ENCODE measurements around the gene TENM3. TPM values are rescaled to one million over a fixed set of nuclear protein-coding genes. Genes with fewer than 3 reads are reported as not detected.

Gene TENM3
- total and polyA plus RNA-seq, 7 experiments from 2014 or later = not detected

GRCh38 chr4:182738283-182739047 is 495.3 kb downstream of the TENM3 start:
- CTCF ChIA-PET = no interaction called here
- intact Hi-C loops (cut with micrococcal nuclease) = loop anchor here in 1 of 2 donors (10.0 kb wide), 1 partner anchor 56 kb away; no protein-coding TSS in a partner anchor
- H3K36me3 ChIP-seq (ENCODE audit: control insufficient read depth in 2 of 3, insufficient read depth in 3 of 3, low read length in 3 of 3) = no peaks in the 10 kb centered on the region
- Mint-ChIP-seq H3K4me3 (no peak overlapping the region), H3K27me3 (peaks cover 0 to 21% (median 8%) of the 10 kb centered on the region in 5 donors), H3K9me3 (no peaks in the 10 kb centered on the region), H3K27ac (no peak overlapping the region), H3K36me3 (no peaks in the 10 kb centered on the region), H3K4me1 (no peaks in the 10 kb centered on the region)
- no peaks in the 10 kb centered on the region for H3K27me3 ChIP-seq (ENCODE audit: control insufficient read depth in 2 of 2, insufficient read depth in 2 of 2, low read length in 2 of 2)
- no peak for DNase-seq
- no peak for ATAC-seq
- no peaks in the 10 kb centered on the region for H3K4me1 ChIP-seq (ENCODE audit: control insufficient read depth in 2 of 2, insufficient read depth in 2 of 2, low read length in 2 of 2)
- H3K27ac ChIP-seq (ENCODE audit: low read depth, low read length) = no peak overlapping the region
- no peak overlapping the region for H3K4me3 ChIP-seq (ENCODE audit: low read length)
- POLR2A ChIA-PET = no interaction called here
- no peaks in the 10 kb centered on the region for H3K9me3 ChIP-seq (ENCODE audit: control insufficient read depth in 2 of 3, low read length in 3 of 3)

- Histone ChIP-seq H3K4me3 (ENCODE audit: low read length) (no peak overlapping the region), H3K4me1 (ENCODE audit: control insufficient read depth in 2 of 2, insufficient read depth in 2 of 2, low read length in 2 of 2) (no peaks in the 10 kb centered on the region), H3K36me3 (ENCODE audit: control insufficient read depth in 2 of 3, insufficient read depth in 3 of 3, low read length in 3 of 3) (no peaks in the 10 kb centered on the region), H3K27ac (ENCODE audit: low read depth, low read length) (no peak overlapping the region), H3K27me3 (ENCODE audit: control insufficient read depth in 2 of 2, insufficient read depth in 2 of 2, low read length in 2 of 2) (no peaks in the 10 kb centered on the region), H3K9me3 (ENCODE audit: control insufficient read depth in 2 of 3, low read length in 3 of 3) (no peaks in the 10 kb centered on the region)
- ChIA-PET CTCF (no interaction called here), POLR2A (no interaction called here)
- no peak for ATAC-seq
- intact Hi-C loops (cut with micrococcal nuclease) = no loop called here
- H3K4me1 Mint-ChIP-seq = no peaks in the 10 kb centered on the region
- DNase-seq = no peak
- no peak overlapping the region for H3K27ac Mint-ChIP-seq
- H3K9me3 Mint-ChIP-seq = no peaks in the 10 kb centered on the region
- no peaks in the 10 kb centered on the region for H3K36me3 Mint-ChIP-seq
- H3K4me3 Mint-ChIP-seq = no peak overlapping the region
- H3K27me3 Mint-ChIP-seq = peaks cover 0 to 22% (median 7%) of the 10 kb centered on the region in 5 donors
These were observed 497.1 kb downstream of the TENM3 start for GRCh38 chr4:182740256-182740655.

- POLR2A ChIA-PET = no interaction called here
These were observed 497.9 kb downstream of the TENM3 start for GRCh38 chr4:182741054-182741453.

GRCh38 chr4:182741914-182742313 is 498.7 kb downstream of the TENM3 start:
- Mint-ChIP-seq H3K4me3 (no peak overlapping the region), H3K36me3 (no peaks in the 10 kb centered on the region), H3K27ac (no peak overlapping the region), H3K9me3 (peaks cover 0 to 3% (median 0%) of the 10 kb centered on the region in 11 donors), H3K4me1 (no peaks in the 10 kb centered on the region), H3K27me3 (peaks cover 0 to 29% (median 12%) of the 10 kb centered on the region in 5 donors)
- intact Hi-C loops (cut with micrococcal nuclease) = no loop called here
- Histone ChIP-seq H3K27ac (ENCODE audit: low read depth, low read length) (no peak overlapping the region), H3K9me3 (ENCODE audit: control insufficient read depth in 2 of 3, low read length in 3 of 3) (no peaks in the 10 kb centered on the region), H3K27me3 (ENCODE audit: control insufficient read depth in 2 of 2, insufficient read depth in 2 of 2, low read length in 2 of 2) (no peaks in the 10 kb centered on the region), H3K4me3 (ENCODE audit: low read length) (no peak overlapping the region), H3K4me1 (ENCODE audit: control insufficient read depth in 2 of 2, insufficient read depth in 2 of 2, low read length in 2 of 2) (no peaks in the 10 kb centered on the region), H3K36me3 (ENCODE audit: control insufficient read depth in 2 of 3, insufficient read depth in 3 of 3, low read length in 3 of 3) (no peaks in the 10 kb centered on the region)
- CTCF ChIA-PET = no interaction called here
- DNase-seq = no peak
- no peak for ATAC-seq
- POLR2A ChIA-PET = no interaction called here

More at GRCh38 chr4:182741054-182741453, 497.9 kb downstream of the TENM3 start:
- CTCF ChIA-PET = no interaction called here
- H3K9me3 Mint-ChIP-seq = peaks cover 0 to under 1% (median 0%) of the 10 kb centered on the region in 11 donors
- H3K4me3 Mint-ChIP-seq = no peak overlapping the region
- H3K27ac ChIP-seq (ENCODE audit: low read depth, low read length) = no peak overlapping the region
- no peaks in the 10 kb centered on the region for H3K4me1 Mint-ChIP-seq
- no peak overlapping the region for H3K4me3 ChIP-seq (ENCODE audit: low read length)
- H3K36me3 Mint-ChIP-seq = no peaks in the 10 kb centered on the region
- no peak for DNase-seq
- H3K36me3 ChIP-seq (ENCODE audit: control insufficient read depth in 2 of 3, insufficient read depth in 3 of 3, low read length in 3 of 3) = no peaks in the 10 kb centered on the region
- intact Hi-C loops (cut with micrococcal nuclease) = no loop called here
- H3K9me3 ChIP-seq (ENCODE audit: control insufficient read depth in 2 of 3, low read length in 3 of 3) = no peaks in the 10 kb centered on the region
- peaks cover 0 to 25% (median 11%) of the 10 kb centered on the region in 5 donors for H3K27me3 Mint-ChIP-seq
- no peak for ATAC-seq
- H3K27ac Mint-ChIP-seq = no peak overlapping the region
- no peaks in the 10 kb centered on the region for H3K27me3 ChIP-seq (ENCODE audit: control insufficient read depth in 2 of 2, insufficient read depth in 2 of 2, low read length in 2 of 2)
- no peaks in the 10 kb centered on the region for H3K4me1 ChIP-seq (ENCODE audit: control insufficient read depth in 2 of 2, insufficient read depth in 2 of 2, low read length in 2 of 2)

- no peak overlapping the region for H3K4me3 ChIP-seq (ENCODE audit: low read length)
- no peak overlapping the region for H3K27ac ChIP-seq (ENCODE audit: low read depth, low read length)
- no peaks in the 10 kb centered on the region for H3K4me1 ChIP-seq (ENCODE audit: control insufficient read depth in 2 of 2, insufficient read depth in 2 of 2, low read length in 2 of 2)
- Mint-ChIP-seq H3K36me3 (no peaks in the 10 kb centered on the region), H3K27ac (no peak overlapping the region), H3K27me3 (peaks cover 0 to 23% (median 10%) of the 10 kb centered on the region in 5 donors), H3K4me3 (no peak overlapping the region), H3K9me3 (peaks cover 0 to 3% (median 0%) of the 10 kb centered on the region in 11 donors), H3K4me1 (no peaks in the 10 kb centered on the region)
- ATAC-seq (no peak), DNase-seq (no peak)
- H3K36me3 ChIP-seq (ENCODE audit: control insufficient read depth in 2 of 3, insufficient read depth in 3 of 3, low read length in 3 of 3) = no peaks in the 10 kb centered on the region
- POLR2A ChIA-PET = no interaction called here
- CTCF ChIA-PET = no interaction called here
- intact Hi-C loops (cut with micrococcal nuclease) = no loop called here
- H3K27me3 ChIP-seq (ENCODE audit: control insufficient read depth in 2 of 2, insufficient read depth in 2 of 2, low read length in 2 of 2) = no peaks in the 10 kb centered on the region
- H3K9me3 ChIP-seq (ENCODE audit: control insufficient read depth in 2 of 3, low read length in 3 of 3) = no peaks in the 10 kb centered on the region
These were observed 500.6 kb downstream of the TENM3 start for GRCh38 chr4:182743815-182744214.

GRCh38 chr4:182745237-182745636 is 502.0 kb downstream of the TENM3 start:
- no peaks in the 10 kb centered on the region for H3K9me3 ChIP-seq (ENCODE audit: control insufficient read depth in 2 of 3, low read length in 3 of 3)
- intact Hi-C loops (cut with micrococcal nuclease) = no loop called here
- H3K27ac ChIP-seq (ENCODE audit: low read depth, low read length) = no peak overlapping the region
- Mint-ChIP-seq H3K27me3 (peaks cover 3 to 23% (median 6%) of the 10 kb centered on the region in 5 donors), H3K27ac (no peak overlapping the region), H3K4me1 (no peaks in the 10 kb centered on the region), H3K9me3 (peaks cover 0 to 3% (median 0%) of the 10 kb centered on the region in 11 donors), H3K4me3 (no peak overlapping the region), H3K36me3 (no peaks in the 10 kb centered on the region)
- H3K4me1 ChIP-seq (ENCODE audit: control insufficient read depth in 2 of 2, insufficient read depth in 2 of 2, low read length in 2 of 2) = no peaks in the 10 kb centered on the region
- H3K4me3 ChIP-seq (ENCODE audit: low read length) = no peak overlapping the region
- no peaks in the 10 kb centered on the region for H3K36me3 ChIP-seq (ENCODE audit: control insufficient read depth in 2 of 3, insufficient read depth in 3 of 3, low read length in 3 of 3)
- DNase-seq = no peak
- no peaks in the 10 kb centered on the region for H3K27me3 ChIP-seq (ENCODE audit: control insufficient read depth in 2 of 2, insufficient read depth in 2 of 2, low read length in 2 of 2)
- ChIA-PET POLR2A (no interaction called here), CTCF (interaction anchor here (0.5 kb wide), 1 partner anchor 1211 kb away, joined by 3 read pairs; no protein-coding TSS in a partner anchor)
- ATAC-seq = no peak

GRCh38 chr4:182746876-182747275 is 503.7 kb downstream of the TENM3 start:
- Histone ChIP-seq H3K27ac (ENCODE audit: low read depth, low read length) (no peak overlapping the region), H3K4me3 (ENCODE audit: low read length) (no peak overlapping the region), H3K36me3 (ENCODE audit: control insufficient read depth in 2 of 3, insufficient read depth in 3 of 3, low read length in 3 of 3) (no peaks in the 10 kb centered on the region), H3K4me1 (ENCODE audit: control insufficient read depth in 2 of 2, insufficient read depth in 2 of 2, low read length in 2 of 2) (no peaks in the 10 kb centered on the region), H3K9me3 (ENCODE audit: control insufficient read depth in 2 of 3, low read length in 3 of 3) (no peaks in the 10 kb centered on the region), H3K27me3 (ENCODE audit: control insufficient read depth in 2 of 2, insufficient read depth in 2 of 2, low read length in 2 of 2) (no peaks in the 10 kb centered on the region)
- ChIA-PET CTCF (no interaction called here), POLR2A (no interaction called here)
- Mint-ChIP-seq H3K27me3 (peaks cover 3 to 23% (median 11%) of the 10 kb centered on the region in 5 donors), H3K27ac (no peak overlapping the region), H3K9me3 (peaks cover 0 to 3% (median 0%) of the 10 kb centered on the region in 11 donors), H3K4me1 (no peaks in the 10 kb centered on the region), H3K36me3 (no peaks in the 10 kb centered on the region), H3K4me3 (no peak overlapping the region)
- intact Hi-C loops (cut with micrococcal nuclease) = no loop called here
- no peak for DNase-seq
- ATAC-seq = no peak
